Activated naive CD8-positive, alpha-beta T cell (primary cell): ENCODE data around the gene GPRC5B.

ENCODE experiments used
- H3K27ac Mint-ChIP-seq: one replicate; pipeline ENCODE4 v1.8.0; 2021; ENCODE audit warnings: mixed read lengths
- H3K27me3 Mint-ChIP-seq: one replicate; pipeline ENCODE4 v1.8.0; 2021; ENCODE audit warnings: mixed read lengths
- H3K36me3 Mint-ChIP-seq: one replicate; pipeline ENCODE4 v1.8.0; 2021; ENCODE audit warnings: mixed read lengths
- H3K4me1 Mint-ChIP-seq: one replicate; pipeline ENCODE4 v1.8.0; 2021; ENCODE audit warnings: low read depth, mixed read lengths
- H3K4me3 Mint-ChIP-seq: one replicate; pipeline ENCODE4 v1.8.0; 2021; ENCODE audit warnings: mild to moderate bottlenecking, mixed read lengths
- H3K9me3 Mint-ChIP-seq: one replicate; pipeline ENCODE4 v1.8.0; 2021; ENCODE audit warnings: low read depth, mixed read lengths

The GPRC5B gene

DNA sequence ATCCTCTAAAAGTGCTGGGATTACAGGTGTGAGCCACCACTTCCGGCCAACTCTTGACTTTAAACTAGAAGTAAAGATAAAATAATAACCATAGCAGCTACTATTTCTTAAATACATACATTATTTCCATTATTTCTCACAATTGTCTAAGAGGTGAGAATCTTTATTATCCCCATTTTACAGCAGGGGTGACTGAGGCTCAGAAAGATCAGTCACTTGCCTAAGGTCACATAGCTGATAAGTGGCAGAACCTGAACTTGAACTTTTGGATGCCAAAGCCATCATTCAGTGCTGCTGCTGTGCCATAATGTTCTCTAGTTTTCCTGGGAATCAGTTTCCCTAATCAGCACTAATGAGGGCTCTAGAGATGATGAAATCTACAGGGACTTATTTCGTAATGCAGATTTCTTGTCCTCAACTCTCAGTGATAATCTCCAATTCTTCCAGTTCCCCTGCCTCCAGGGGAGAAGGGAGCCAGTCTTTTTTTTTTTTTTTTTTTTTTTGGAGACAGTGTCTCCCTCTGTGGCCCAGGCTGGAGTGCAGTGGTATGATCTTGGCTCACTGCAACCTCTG lies 25.2 kb upstream of the GPRC5B start:
- Mint-ChIP-seq H3K4me1 (peaks cover 7% of the 10 kb centered on the region), H3K27me3 (peaks cover 6% of the 10 kb centered on the region), H3K27ac (no peak overlapping the region), H3K4me3 (no peak overlapping the region), H3K9me3 (no peaks in the 10 kb centered on the region), H3K36me3 (no peaks in the 10 kb centered on the region)

DNA sequence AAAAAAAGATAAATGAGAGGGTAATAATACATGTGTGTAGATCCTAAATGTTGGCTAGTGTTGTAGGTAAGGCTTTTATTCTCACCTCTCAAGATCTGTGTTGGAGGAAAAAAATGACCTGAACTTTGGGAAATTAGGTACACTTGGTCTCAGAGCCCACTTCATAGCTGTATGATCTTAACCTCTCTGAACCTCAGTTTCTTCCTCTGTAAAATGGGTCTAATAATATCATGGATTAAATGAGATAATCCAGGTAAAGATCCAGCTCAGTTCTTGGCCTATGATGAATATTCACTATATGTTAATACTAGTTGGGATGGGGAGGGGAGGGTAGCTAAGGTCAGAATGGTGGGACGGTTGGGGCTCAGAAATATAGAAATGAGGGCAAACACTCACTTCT lies 24.3 kb upstream of the GPRC5B start:
- Mint-ChIP-seq H3K27ac (no peak overlapping the region), H3K4me3 (no peak overlapping the region), H3K27me3 (peaks cover 6% of the 10 kb centered on the region), H3K4me1 (peaks cover 7% of the 10 kb centered on the region), H3K9me3 (no peaks in the 10 kb centered on the region), H3K36me3 (no peaks in the 10 kb centered on the region)

DNA sequence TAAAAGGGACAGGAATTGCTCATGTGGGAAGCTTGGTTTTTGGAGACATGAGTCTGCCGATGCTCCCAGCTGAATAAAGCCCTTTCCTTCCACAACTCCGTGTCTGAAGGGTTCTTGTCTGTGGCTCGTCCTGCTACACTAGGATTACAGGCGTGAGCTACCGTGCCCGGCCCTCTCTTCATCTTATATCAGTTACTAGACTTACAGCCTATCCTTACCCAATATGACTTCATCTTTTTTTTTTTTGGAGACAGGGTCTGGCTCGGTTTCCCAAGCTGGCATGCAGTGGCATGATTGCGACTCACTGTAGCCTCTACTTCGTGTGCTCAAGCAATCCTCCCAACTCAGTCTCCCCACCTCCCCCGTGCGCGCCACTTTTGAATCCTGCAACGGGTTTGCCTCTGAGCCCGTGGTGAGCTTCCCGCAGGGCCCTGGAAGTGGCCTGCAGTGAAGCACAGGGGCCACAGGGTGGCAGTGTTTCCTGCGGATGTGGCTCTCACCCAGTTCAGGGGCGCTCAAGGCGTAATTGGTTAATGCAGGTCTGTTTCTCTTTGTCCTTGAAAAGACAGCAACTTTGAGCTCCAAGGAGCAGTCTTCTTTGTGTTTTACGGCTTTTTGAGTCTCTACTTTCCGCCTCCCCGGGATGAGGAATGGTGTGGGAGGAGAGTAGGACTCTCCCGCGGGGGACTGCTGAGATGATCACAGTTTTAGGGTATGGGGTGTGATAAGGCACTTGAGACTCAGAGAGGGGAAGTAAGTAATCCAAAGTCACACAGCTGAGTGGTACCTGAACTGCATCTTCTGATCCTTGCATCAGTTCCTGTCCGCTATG lies 22.7 kb upstream of the GPRC5B start:
- Mint-ChIP-seq H3K9me3 (no peaks in the 10 kb centered on the region), H3K36me3 (no peaks in the 10 kb centered on the region), H3K27ac (no peak overlapping the region), H3K4me3 (peak overlapping the region; percentile 56), H3K4me1 (peaks cover 7% of the 10 kb centered on the region), H3K27me3 (peaks cover 6% of the 10 kb centered on the region)

DNA sequence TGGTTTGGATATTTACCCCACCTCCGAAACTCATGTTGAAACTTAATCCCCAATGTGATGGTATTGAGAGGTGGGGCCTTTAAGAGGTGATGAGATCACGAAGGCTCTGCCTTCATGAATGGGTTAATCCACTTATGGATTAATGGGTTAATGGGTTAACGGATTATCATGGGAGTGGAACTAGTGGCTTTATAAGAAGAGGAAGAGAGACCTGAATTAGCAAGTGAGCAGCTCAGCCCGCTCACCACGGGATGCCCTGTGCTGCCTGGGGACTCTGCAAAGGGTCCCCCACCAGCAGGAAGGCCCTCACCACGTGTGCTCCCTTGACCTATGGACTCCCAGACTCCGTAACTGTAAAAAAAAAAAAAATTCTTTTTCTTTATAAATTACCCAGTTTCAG lies 16.5 kb upstream of the GPRC5B start:
- Mint-ChIP-seq H3K36me3 (no peaks in the 10 kb centered on the region), H3K27me3 (peaks cover 6% of the 10 kb centered on the region), H3K27ac (no peak overlapping the region), H3K4me3 (no peak overlapping the region), H3K4me1 (peaks cover 2% of the 10 kb centered on the region), H3K9me3 (no peaks in the 10 kb centered on the region)

DNA sequence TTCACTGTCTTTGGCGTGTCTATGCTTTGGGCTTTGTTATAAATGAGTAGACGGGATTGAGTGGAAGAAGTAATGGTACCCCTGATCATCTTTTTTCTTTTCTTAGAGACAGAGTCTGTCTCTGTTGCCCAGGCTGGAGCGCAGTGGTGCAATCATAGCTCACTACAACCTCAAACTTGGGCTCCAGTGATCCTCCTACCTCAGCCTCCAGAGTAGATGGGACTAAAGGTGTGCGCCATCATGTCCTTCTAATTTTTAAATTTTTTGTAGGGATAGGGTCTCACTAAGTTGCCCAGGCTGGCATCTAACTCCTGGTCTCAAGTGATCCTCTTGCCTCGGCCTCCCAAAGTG lies 14.9 kb upstream of the GPRC5B start:
- Mint-ChIP-seq H3K36me3 (no peaks in the 10 kb centered on the region), H3K4me3 (no peak overlapping the region), H3K9me3 (no peaks in the 10 kb centered on the region), H3K27me3 (peaks cover 6% of the 10 kb centered on the region), H3K4me1 (peaks cover 2% of the 10 kb centered on the region), H3K27ac (no peak overlapping the region)

DNA sequence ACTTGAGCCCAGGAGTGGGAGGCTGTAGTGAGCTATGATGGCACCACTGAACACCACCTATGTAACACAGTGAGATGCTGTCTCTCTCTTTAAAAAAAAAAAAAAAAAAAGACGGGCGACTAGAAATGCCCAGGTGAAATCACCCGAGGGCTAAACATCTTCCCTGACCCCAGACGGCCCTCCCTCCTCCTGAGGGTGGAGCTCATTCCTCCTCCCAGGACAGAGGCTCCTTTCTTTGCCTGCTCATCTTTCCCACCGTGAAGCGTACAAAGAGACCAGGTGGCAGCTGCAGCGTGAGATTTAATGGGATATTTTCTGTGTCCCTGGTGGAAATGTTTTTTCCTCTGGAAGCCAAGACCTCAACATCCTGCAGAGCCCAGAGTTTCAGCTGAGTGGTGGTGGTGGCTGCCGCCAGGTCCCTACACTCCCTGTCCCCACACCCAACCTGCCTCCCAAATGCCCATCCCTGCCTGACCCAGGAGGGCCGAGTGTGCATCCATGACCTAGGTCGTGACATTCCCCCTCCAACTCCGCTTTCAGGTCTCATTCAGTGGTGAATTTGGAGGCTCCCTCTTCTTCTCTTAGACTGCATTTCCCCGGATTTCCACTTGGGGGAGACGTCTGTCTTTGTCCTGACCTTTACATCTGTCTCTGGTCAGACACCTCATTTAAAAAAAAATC lies 14.4 kb upstream of the GPRC5B start:
- no peak overlapping the region for H3K4me3 Mint-ChIP-seq
- H3K4me1 Mint-ChIP-seq, result peaks cover 2% of the 10 kb centered on the region
- H3K9me3 Mint-ChIP-seq, result no peaks in the 10 kb centered on the region
- peaks cover 6% of the 10 kb centered on the region for H3K27me3 Mint-ChIP-seq
- no peaks in the 10 kb centered on the region for H3K36me3 Mint-ChIP-seq
- H3K27ac Mint-ChIP-seq, result no peak overlapping the region

DNA sequence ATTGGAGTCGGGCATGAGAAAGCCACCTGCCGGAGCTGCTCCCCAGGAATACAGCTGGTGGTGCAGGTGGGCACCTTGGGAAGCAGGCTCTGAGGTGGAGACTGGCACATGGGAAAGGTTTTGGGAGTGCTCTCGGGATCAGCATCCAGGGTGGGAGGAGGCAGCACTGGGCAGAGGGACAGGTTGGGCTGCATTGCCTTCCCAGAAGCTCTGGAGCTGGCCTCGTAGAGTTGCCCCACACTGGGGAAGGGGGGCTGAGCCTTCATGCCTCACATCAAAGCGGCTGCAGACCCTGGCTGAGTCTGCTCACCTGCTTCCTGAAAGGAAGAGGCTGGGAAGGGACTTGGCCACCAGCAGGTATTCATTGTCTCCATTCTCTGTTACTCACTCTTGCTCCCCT lies 13.5 kb upstream of the GPRC5B start:
- H3K27ac Mint-ChIP-seq, result no peak overlapping the region
- H3K4me1 Mint-ChIP-seq, result peaks cover 2% of the 10 kb centered on the region
- no peaks in the 10 kb centered on the region for H3K36me3 Mint-ChIP-seq
- peaks cover 6% of the 10 kb centered on the region for H3K27me3 Mint-ChIP-seq
- H3K4me3 Mint-ChIP-seq, result no peak overlapping the region
- no peaks in the 10 kb centered on the region for H3K9me3 Mint-ChIP-seq

DNA sequence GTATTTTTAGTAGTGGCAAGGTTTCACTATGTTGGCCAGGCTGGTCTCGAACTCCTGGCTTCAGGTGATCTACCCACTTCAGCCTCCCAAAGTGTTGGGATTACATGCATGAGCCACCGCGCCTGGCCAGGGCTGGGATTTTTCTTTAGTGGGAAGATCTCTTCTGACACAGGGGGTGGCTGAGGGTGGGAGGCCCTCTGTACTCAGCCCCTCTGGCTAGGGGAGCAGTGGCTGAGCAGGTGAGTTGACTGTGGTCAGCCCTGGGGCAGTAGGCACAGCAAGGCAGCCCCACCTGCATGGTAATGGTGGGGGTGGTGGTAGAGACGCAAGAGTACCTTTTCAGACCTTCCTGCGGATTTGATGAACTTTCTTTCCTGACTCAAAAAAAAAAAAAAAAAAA lies 12.3 kb upstream of the GPRC5B start:
- Mint-ChIP-seq H3K27me3 (peaks cover 6% of the 10 kb centered on the region), H3K9me3 (no peaks in the 10 kb centered on the region), H3K4me3 (no peak overlapping the region), H3K4me1 (peaks cover 2% of the 10 kb centered on the region), H3K36me3 (no peaks in the 10 kb centered on the region), H3K27ac (no peak overlapping the region)

DNA sequence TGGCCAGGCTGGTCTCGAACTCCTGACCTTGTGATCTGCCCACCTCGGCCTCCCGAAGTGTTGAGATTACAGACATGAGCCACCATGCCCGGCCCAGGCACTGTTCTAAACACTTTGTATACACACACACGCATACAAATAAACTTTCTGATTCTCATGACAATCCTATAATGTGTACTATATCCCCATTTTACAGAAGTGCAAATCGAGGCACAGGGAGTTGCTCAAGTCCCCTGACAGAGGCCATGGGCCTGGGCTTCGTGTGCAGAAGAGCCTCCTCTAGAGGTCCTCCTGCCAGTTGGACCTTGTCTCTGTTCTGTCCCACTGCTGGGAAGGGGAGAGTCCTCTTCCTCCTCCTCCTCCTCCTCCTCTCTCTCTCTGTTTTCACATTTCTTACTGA lies 9.9 kb upstream of the GPRC5B start:
- peaks cover 6% of the 10 kb centered on the region for H3K27me3 Mint-ChIP-seq
- peaks cover 2% of the 10 kb centered on the region for H3K4me1 Mint-ChIP-seq
- H3K27ac Mint-ChIP-seq, result no peak overlapping the region

DNA sequence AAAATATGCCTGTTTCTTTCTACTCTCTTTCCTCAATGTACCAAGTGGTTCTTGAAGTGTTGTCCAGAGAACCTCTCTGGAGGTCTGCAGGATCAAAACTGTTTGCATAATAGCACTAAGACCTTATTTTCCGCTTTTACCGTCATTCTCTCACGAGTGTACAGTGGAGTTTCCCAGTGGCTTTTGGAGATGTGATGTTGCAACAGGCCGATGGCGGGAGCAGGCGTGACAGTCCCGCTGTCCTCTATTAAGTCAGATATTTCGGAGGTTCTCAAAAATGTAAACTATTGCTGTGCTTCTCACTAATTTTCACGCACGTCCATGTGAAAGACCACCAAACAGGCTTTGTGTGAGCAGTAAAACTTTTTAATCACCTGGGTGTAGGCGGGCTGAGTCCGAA lies 8.3 kb upstream of the GPRC5B start:
- Mint-ChIP-seq H3K4me3 (no peak overlapping the region), H3K4me1 (no peaks in the 10 kb centered on the region), H3K27ac (no peak overlapping the region), H3K36me3 (no peaks in the 10 kb centered on the region), H3K9me3 (no peaks in the 10 kb centered on the region), H3K27me3 (no peaks in the 10 kb centered on the region)

More for the DNA sequence above, 9.9 kb upstream of the GPRC5B start:
- Mint-ChIP-seq H3K4me3 (no peak overlapping the region), H3K36me3 (no peaks in the 10 kb centered on the region), H3K9me3 (no peaks in the 10 kb centered on the region)

DNA sequence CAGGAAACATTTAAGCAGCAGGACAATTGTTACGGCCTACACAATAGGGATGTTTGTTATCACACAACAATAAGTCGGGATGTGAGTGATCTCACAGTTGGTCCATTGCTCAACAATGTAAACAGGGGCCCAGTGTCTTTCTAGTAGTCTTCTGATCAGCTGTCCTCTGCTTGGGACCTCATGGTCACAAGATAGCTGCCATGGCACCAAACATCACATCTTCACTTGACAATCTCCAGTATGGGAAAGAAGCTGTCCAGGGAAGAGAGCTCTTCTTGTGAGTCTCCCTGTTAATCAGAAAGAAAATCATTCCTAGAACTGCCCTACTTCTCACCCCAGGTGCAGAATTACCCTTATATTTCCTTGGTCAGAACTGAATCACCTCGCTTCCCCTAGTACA lies 6.3 kb upstream of the GPRC5B start:
- H3K4me1 Mint-ChIP-seq, result peaks cover 8% of the 10 kb centered on the region
- no peak overlapping the region for H3K4me3 Mint-ChIP-seq
- no peaks in the 10 kb centered on the region for H3K9me3 Mint-ChIP-seq
- peaks cover 3% of the 10 kb centered on the region for H3K27me3 Mint-ChIP-seq
- H3K27ac Mint-ChIP-seq, result no peak overlapping the region
- H3K36me3 Mint-ChIP-seq, result no peaks in the 10 kb centered on the region

DNA sequence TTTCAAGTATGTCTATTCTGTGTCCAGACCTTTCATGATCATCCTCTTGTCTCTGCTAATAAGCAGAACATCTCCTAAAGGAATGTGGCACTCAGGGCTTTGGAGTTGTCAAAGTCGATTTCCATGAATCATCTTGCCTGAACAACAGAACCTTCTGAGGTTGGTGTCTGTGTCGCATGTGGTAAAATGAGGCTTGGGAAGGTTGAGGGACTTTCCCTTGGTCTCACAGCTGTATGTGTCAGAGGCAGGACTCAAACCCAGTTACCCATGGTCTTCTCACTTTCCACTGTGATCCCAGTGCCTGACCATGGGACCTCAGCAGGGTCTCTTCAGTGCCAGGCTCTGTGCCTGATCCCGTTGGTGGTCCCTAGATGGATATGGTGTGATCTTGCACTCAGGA lies 4.2 kb upstream of the GPRC5B start:
- H3K36me3 Mint-ChIP-seq, result no peaks in the 10 kb centered on the region
- H3K27ac Mint-ChIP-seq, result no peak overlapping the region
- peaks cover 6% of the 10 kb centered on the region for H3K27me3 Mint-ChIP-seq
- H3K4me1 Mint-ChIP-seq, result peaks cover 20% of the 10 kb centered on the region
- H3K4me3 Mint-ChIP-seq, result no peak overlapping the region
- H3K9me3 Mint-ChIP-seq, result no peaks in the 10 kb centered on the region

DNA sequence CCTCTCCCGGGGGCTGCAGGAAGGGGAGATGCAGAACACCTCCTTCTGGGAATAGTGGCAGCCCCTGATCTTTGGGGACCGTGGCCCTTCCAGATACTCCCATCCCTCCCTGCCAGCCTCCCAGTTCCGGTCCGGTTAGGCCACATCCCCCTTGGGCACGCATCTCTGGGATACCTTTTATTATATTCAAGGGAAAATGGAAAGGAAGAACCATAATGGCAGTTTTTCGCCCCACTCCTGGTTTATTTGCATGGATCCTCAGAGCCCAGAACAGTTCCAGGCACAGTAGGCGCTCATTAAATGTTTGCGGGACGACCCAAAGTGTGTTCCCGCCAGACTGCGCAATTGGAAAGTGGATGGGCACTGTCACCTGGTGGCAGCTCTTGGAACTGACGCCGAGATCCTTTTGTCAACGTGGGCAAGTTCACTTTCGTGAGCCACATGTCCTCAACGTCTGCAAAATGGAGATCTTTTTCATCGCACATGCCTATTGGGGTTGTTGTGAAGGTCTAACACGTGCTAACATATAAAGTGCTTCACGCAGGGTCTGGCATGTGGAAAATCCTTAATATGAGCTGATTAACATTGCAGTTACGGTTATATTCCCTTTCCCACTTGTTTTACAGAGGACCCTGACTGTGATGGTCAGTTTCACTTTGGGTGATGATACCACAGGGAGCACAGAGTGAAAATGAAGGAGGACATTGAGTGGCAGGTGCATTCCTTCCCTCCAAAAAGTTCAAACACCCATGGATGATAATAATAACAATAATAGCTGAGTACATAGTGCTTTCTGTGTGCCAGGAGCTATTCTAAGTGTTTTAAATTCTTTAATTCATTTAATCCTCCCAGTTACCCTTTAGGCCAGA lies 1.7 kb upstream of the GPRC5B start:
- Mint-ChIP-seq H3K36me3 (peaks cover 3% of the 10 kb centered on the region), H3K9me3 (no peaks in the 10 kb centered on the region), H3K4me1 (peaks cover 28% of the 10 kb centered on the region), H3K27me3 (peaks cover 19% of the 10 kb centered on the region), H3K4me3 (peak overlapping the region; percentile 89), H3K27ac (peak overlapping the region; percentile 81)

DNA sequence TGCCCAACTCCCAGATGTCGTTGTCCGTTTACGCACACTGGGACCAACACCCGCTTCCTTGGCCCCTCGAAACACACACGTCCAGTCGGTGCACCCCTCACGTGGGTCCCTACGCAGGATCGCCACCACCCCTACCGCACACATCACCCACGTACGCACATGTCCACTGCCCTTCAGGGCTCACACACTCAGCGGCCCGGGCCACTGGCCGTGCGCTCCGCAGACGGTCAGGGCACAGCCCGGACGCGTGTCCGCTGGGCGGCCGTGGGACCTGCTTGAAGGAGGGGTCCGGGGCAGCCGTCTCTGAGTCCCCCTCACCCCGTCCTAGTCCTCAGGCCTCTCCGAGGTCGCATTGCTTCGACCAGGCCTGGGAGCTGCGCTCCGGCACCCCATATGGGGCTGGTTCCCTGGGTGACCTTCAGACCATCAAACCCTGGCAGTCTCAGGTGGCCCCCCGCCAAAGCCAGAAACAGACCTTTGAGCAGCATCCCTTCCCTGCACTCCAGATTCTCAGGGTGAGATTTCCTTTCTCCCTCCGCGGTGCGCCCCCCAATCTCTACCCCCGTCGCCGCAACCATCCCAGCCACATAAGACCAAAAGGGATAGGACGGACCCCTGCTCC lies 914 bp upstream of the GPRC5B start:
- Mint-ChIP-seq H3K27ac (peak overlapping the region; percentile 34), H3K4me3 (peak overlapping the region; percentile 89), H3K27me3 (peaks cover 19% of the 10 kb centered on the region), H3K4me1 (peaks cover 28% of the 10 kb centered on the region), H3K36me3 (peaks cover 3% of the 10 kb centered on the region), H3K9me3 (no peaks in the 10 kb centered on the region)
